GM21515 (cell line): ENCODE results near the gene YWHAB.

Source experiments
- ATAC-seq: cut with Tn5 transposase; IDR thresholded peaks from one replicate; pipeline ENCODE4 v1.9.1; 2021; ENCODE audit not compliant: unreplicated experiment

The YWHAB gene

GRCh38 chr20:44911264-44911921, 25.9 kb downstream of the YWHAB start:
- no peak for ATAC-seq

GRCh38 chr20:44912189-44912588, 26.7 kb downstream of the YWHAB start:
- no peak for ATAC-seq

GRCh38 chr20:44914924-44915323, 29.4 kb downstream of the YWHAB start:
- no peak for ATAC-seq

GRCh38 chr20:44916586-44916985, 31.1 kb downstream of the YWHAB start:
- no peak for ATAC-seq

GRCh38 chr20:44917399-44917798, 31.9 kb downstream of the YWHAB start:
- ATAC-seq: no peak

- no peak for ATAC-seq
These were observed 32.8 kb downstream of the YWHAB start for GRCh38 chr20:44918342-44918741.

- ATAC-seq: no peak
These were observed 33.3 kb downstream of the YWHAB start for GRCh38 chr20:44918761-44919160.

GRCh38 chr20:44921447-44921846, 35.9 kb downstream of the YWHAB start:
- ATAC-seq: no peak

GRCh38 chr20:44924541-44924940, 39.0 kb downstream of the YWHAB start:
- no peak for ATAC-seq

- ATAC-seq: no peak
These were observed 43.1 kb downstream of the YWHAB start for GRCh38 chr20:44928595-44928994.

GRCh38 chr20:44930517-44931168, 45.1 kb downstream of the YWHAB start:
- no peak for ATAC-seq

- ATAC-seq: no peak
These were observed 46.4 kb downstream of the YWHAB start for GRCh38 chr20:44931911-44932310.

GRCh38 chr20:44932916-44933315, 47.4 kb downstream of the YWHAB start:
- no peak for ATAC-seq

GRCh38 chr20:44936510-44936909, 51.0 kb downstream of the YWHAB start:
- ATAC-seq: no peak

- ATAC-seq: no peak
These were observed 53.1 kb downstream of the YWHAB start for GRCh38 chr20:44938637-44939036.

- ATAC-seq: no peak
These were observed 55.7 kb downstream of the YWHAB start for GRCh38 chr20:44941120-44941691.

- no peak for ATAC-seq
These were observed 56.9 kb downstream of the YWHAB start for GRCh38 chr20:44942264-44942973.

- ATAC-seq: no peak
These were observed 58.3 kb downstream of the YWHAB start for GRCh38 chr20:44943828-44944227.

GRCh38 chr20:44945261-44945660, 59.8 kb downstream of the YWHAB start:
- no peak for ATAC-seq

- no peak for ATAC-seq
These were observed 60.9 kb downstream of the YWHAB start for GRCh38 chr20:44946271-44946852.

- no peak for ATAC-seq
These were observed 62.6 kb downstream of the YWHAB start for GRCh38 chr20:44948107-44948506.
